ENCODE results near the gene ERAP2.

The ERAP2 gene

DNA sequence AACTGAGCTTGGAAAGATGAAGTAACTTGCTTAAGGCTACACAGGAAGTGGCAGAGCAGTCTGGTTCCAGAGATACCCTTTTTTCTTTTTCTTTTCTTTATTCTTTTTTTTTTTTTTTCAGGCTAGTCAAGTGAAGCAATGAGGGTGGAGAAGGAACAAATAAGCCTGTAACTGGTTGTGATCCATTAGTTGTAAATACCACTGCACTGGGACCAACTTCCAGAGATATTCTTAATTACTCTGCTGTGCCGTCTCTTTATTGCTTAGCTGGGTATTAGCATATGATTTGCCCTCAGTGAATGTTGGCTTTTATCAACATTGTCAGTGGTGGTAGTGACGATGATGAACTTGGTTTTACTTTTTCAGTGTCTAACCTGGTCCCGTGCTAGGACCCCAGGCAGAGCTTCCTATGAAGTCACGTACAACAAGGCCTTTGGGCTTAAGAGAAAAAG lies 86.3 kb downstream of the ERAP2 start:
- Histone ChIP-seq H3K23ac (ENCODE audit: low read depth, low read length, poor library complexity) (no peak overlapping the region), H3K4ac (ENCODE audit: low read length) (no peak overlapping the region), H2BK15ac (ENCODE audit: low read length) (no peak overlapping the region), H3K9ac (ENCODE audit: low read depth, low read length, poor library complexity) (no peak overlapping the region), H3K14ac (ENCODE audit: low read length) (no peak overlapping the region), H2AFZ (ENCODE audit: low read length) (no peak overlapping the region), H3K18ac (ENCODE audit: low read length) (no peak overlapping the region), H3K27ac (replicated peaks; ENCODE audit: low read length) (no peak overlapping the region), H2AK5ac (ENCODE audit: low read depth, low read length) (no peak overlapping the region), H2BK5ac (ENCODE audit: low read length) (no peak overlapping the region), H3K79me1 (ENCODE audit: low read depth, low read length) (no peaks in the 10 kb centered on the region), H3K4me3 (ENCODE audit: low read length in 2 of 2) (no peak overlapping the region), H3K9me3 (replicated peaks in 1 of 2; ENCODE audit: control insufficient read depth in 2 of 2, insufficient read depth in 1 of 2, low read depth in 1 of 2, low read length in 2 of 2) (peaks cover 0 to 8% of the 10 kb centered on the region in 2 donors), H2BK120ac (ENCODE audit: low read depth, low read length) (no peak overlapping the region), H4K8ac (ENCODE audit: low read depth, low read length) (no peak overlapping the region), H3K4me2 (ENCODE audit: insufficient read depth, low read length, poor library complexity, severe bottlenecking) (no peak overlapping the region), H3K4me1 (ENCODE audit: control insufficient read depth in 2 of 2, insufficient read depth in 1 of 2, low read depth in 1 of 2, low read length in 2 of 2) (peaks cover 0 to 1% of the 10 kb centered on the region in 2 donors), H3K36me3 (replicated peaks in 1 of 2; ENCODE audit: control insufficient read depth in 2 of 2, insufficient read depth in 2 of 2, low read length in 2 of 2) (no peaks in the 10 kb centered on the region), H4K91ac (ENCODE audit: low read depth, low read length, poor library complexity) (no peak overlapping the region), H3K27me3 (ENCODE audit: control insufficient read depth in 3 of 3, insufficient read depth in 3 of 3, low read depth in 1 of 3, low read length in 3 of 3) (no peaks in the 10 kb centered on the region), H2BK12ac (ENCODE audit: low read length) (no peak overlapping the region)
- DNase-seq (ENCODE audit: low spot score): no peak
- WGBS, 2 donors (ENCODE audit: extremely low coverage in 2 of 2, insufficient read length in 2 of 2, insufficient replicate concordance in 1 of 2): no CpG with 5 or more reads among the region's 4 CpGs

DNA sequence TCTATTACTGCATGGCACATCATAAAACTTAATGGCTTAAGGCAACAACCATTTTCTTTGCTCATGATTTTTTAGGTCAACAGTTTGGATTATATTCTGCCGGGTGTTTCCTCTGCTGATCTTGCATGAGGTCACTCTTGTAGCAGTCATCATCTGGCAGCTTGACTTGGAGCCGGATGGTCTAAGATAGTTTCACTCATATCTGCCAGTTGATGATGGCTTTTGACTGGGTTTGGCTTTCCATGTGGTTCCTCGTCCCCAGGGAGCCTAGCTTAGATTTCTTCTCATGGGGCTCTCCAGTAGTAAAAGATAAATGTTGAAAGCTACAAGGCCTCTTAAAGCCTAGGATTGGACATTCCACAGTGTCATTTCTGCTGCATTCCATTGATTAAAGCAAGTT lies 87.0 kb downstream of the ERAP2 start:
- no CpG with 5 or more reads among the region's 3 CpGs for WGBS, 2 donors (ENCODE audit: extremely low coverage in 2 of 2, insufficient read length in 2 of 2, insufficient replicate concordance in 1 of 2)
- Histone ChIP-seq H3K4ac (ENCODE audit: low read length) (no peak overlapping the region), H3K9ac (ENCODE audit: low read depth, low read length, poor library complexity) (no peak overlapping the region), H4K8ac (ENCODE audit: low read depth, low read length) (no peak overlapping the region), H2BK15ac (ENCODE audit: low read length) (no peak overlapping the region), H3K36me3 (replicated peaks in 1 of 2; ENCODE audit: control insufficient read depth in 2 of 2, insufficient read depth in 2 of 2, low read length in 2 of 2) (no peaks in the 10 kb centered on the region), H3K9me3 (replicated peaks in 1 of 2; ENCODE audit: control insufficient read depth in 2 of 2, insufficient read depth in 1 of 2, low read depth in 1 of 2, low read length in 2 of 2) (peaks cover 0 to 3% of the 10 kb centered on the region in 2 donors), H2BK5ac (ENCODE audit: low read length) (no peak overlapping the region), H3K4me1 (ENCODE audit: control insufficient read depth in 2 of 2, insufficient read depth in 1 of 2, low read depth in 1 of 2, low read length in 2 of 2) (peaks cover 0 to 3% of the 10 kb centered on the region in 2 donors), H3K4me3 (ENCODE audit: low read length in 2 of 2) (no peak overlapping the region), H2AK5ac (ENCODE audit: low read depth, low read length) (no peak overlapping the region), H3K79me1 (ENCODE audit: low read depth, low read length) (no peaks in the 10 kb centered on the region), H3K4me2 (ENCODE audit: insufficient read depth, low read length, poor library complexity, severe bottlenecking) (no peak overlapping the region), H2BK12ac (ENCODE audit: low read length) (no peak overlapping the region), H3K18ac (ENCODE audit: low read length) (no peak overlapping the region), H2AFZ (ENCODE audit: low read length) (no peak overlapping the region), H3K27me3 (ENCODE audit: control insufficient read depth in 3 of 3, insufficient read depth in 3 of 3, low read depth in 1 of 3, low read length in 3 of 3) (no peaks in the 10 kb centered on the region), H4K91ac (ENCODE audit: low read depth, low read length, poor library complexity) (no peak overlapping the region), H2BK120ac (ENCODE audit: low read depth, low read length) (no peak overlapping the region), H3K14ac (ENCODE audit: low read length) (no peak overlapping the region), H3K23ac (ENCODE audit: low read depth, low read length, poor library complexity) (no peak overlapping the region), H3K27ac (replicated peaks; ENCODE audit: low read length) (no peak overlapping the region)
- no peak for DNase-seq (ENCODE audit: low spot score)

DNA sequence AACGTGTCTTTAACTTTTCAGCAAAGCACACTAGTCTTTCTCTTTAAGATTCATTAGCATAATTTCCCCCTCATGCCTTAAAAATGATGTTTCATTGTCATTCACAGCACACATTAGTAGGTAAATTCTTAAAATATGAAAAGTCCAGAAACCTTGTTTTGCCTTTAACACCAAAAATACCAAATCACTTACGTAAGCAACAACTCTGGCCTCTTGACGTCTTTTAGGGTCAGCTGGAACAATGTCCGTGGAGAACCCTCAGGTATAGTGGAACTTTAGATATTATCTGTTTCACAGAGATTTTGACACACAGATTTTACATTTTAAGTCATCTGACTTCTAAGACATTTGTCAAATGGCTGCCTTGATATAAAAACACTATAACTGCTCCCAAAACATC lies 90.5 kb downstream of the ERAP2 start:
- Histone ChIP-seq H3K14ac (ENCODE audit: low read length) (no peak overlapping the region), H4K8ac (ENCODE audit: low read depth, low read length) (no peak overlapping the region), H3K27me3 (ENCODE audit: control insufficient read depth in 3 of 3, insufficient read depth in 3 of 3, low read depth in 1 of 3, low read length in 3 of 3) (no peaks in the 10 kb centered on the region), H2BK15ac (ENCODE audit: low read length) (no peak overlapping the region), H2AK5ac (ENCODE audit: low read depth, low read length) (no peak overlapping the region), H3K4me2 (ENCODE audit: insufficient read depth, low read length, poor library complexity, severe bottlenecking) (no peak overlapping the region), H2BK120ac (ENCODE audit: low read depth, low read length) (no peak overlapping the region), H3K4me1 (ENCODE audit: control insufficient read depth in 2 of 2, insufficient read depth in 1 of 2, low read depth in 1 of 2, low read length in 2 of 2) (peaks cover 2 to 7% of the 10 kb centered on the region in 2 donors), H2AFZ (ENCODE audit: low read length) (no peak overlapping the region), H3K79me1 (ENCODE audit: low read depth, low read length) (no peaks in the 10 kb centered on the region), H3K23ac (ENCODE audit: low read depth, low read length, poor library complexity) (no peak overlapping the region), H3K9ac (ENCODE audit: low read depth, low read length, poor library complexity) (no peak overlapping the region), H3K4ac (ENCODE audit: low read length) (no peak overlapping the region), H3K18ac (ENCODE audit: low read length) (no peak overlapping the region), H2BK12ac (ENCODE audit: low read length) (no peak overlapping the region), H3K27ac (replicated peaks; ENCODE audit: low read length) (no peak overlapping the region), H2BK5ac (ENCODE audit: low read length) (no peak overlapping the region), H3K4me3 (ENCODE audit: low read length in 2 of 2) (no peak overlapping the region), H4K91ac (ENCODE audit: low read depth, low read length, poor library complexity) (no peak overlapping the region), H3K9me3 (replicated peaks in 1 of 2; ENCODE audit: control insufficient read depth in 2 of 2, insufficient read depth in 1 of 2, low read depth in 1 of 2, low read length in 2 of 2) (no peaks in the 10 kb centered on the region), H3K36me3 (replicated peaks in 1 of 2; ENCODE audit: control insufficient read depth in 2 of 2, insufficient read depth in 2 of 2, low read length in 2 of 2) (no peaks in the 10 kb centered on the region)
- DNase-seq (ENCODE audit: low spot score): no peak
- no CpG with 5 or more reads among the region's 4 CpGs for WGBS, 2 donors (ENCODE audit: extremely low coverage in 2 of 2, insufficient read length in 2 of 2, insufficient replicate concordance in 1 of 2)

DNA sequence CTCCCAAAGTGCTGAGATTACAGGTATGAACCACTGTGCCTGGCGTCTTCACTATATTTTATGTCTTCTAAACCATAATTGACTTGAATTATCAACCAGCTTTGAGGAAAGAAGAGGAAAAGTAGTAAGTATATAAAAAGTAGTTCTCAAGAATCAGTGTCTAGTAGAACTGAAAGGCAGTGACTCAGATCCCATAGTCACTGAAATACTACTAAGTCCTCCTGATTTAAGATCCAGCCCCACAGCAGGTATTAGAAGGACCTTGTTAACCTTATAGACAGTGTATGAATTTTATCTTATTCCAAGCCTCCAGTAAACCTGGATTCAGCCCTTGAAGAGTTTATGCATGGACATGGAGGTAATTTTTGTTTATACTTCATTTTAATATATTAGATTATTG lies 91.1 kb downstream of the ERAP2 start:
- peaks cover 2 to 7% of the 10 kb centered on the region in 2 donors for H3K4me1 ChIP-seq (ENCODE audit: control insufficient read depth in 2 of 2, insufficient read depth in 1 of 2, low read depth in 1 of 2, low read length in 2 of 2)
- no peak overlapping the region for H2BK15ac ChIP-seq (ENCODE audit: low read length)
- no peak overlapping the region for H2BK12ac ChIP-seq (ENCODE audit: low read length)
- no peak overlapping the region for H3K4ac ChIP-seq (ENCODE audit: low read length)
- WGBS, 2 donors (ENCODE audit: extremely low coverage in 2 of 2, insufficient read length in 2 of 2, insufficient replicate concordance in 1 of 2): no CpG with 5 or more reads among the region's 1 CpG
- no peak overlapping the region for H3K4me3 ChIP-seq (ENCODE audit: low read length in 2 of 2)
- no peak overlapping the region for H3K27ac ChIP-seq (replicated peaks; ENCODE audit: low read length)
- DNase-seq (ENCODE audit: low spot score): no peak
- no peaks in the 10 kb centered on the region for H3K9me3 ChIP-seq (replicated peaks in 1 of 2; ENCODE audit: control insufficient read depth in 2 of 2, insufficient read depth in 1 of 2, low read depth in 1 of 2, low read length in 2 of 2)
- no peak overlapping the region for H4K8ac ChIP-seq (ENCODE audit: low read depth, low read length)
- no peak overlapping the region for H2AK5ac ChIP-seq (ENCODE audit: low read depth, low read length)
- H3K23ac ChIP-seq (ENCODE audit: low read depth, low read length, poor library complexity): no peak overlapping the region
- no peak overlapping the region for H2BK5ac ChIP-seq (ENCODE audit: low read length)
- H3K9ac ChIP-seq (ENCODE audit: low read depth, low read length, poor library complexity): no peak overlapping the region
- H4K91ac ChIP-seq (ENCODE audit: low read depth, low read length, poor library complexity): no peak overlapping the region
- no peak overlapping the region for H2BK120ac ChIP-seq (ENCODE audit: low read depth, low read length)
- no peak overlapping the region for H3K14ac ChIP-seq (ENCODE audit: low read length)
- no peak overlapping the region for H3K4me2 ChIP-seq (ENCODE audit: insufficient read depth, low read length, poor library complexity, severe bottlenecking)
- H3K27me3 ChIP-seq (ENCODE audit: control insufficient read depth in 3 of 3, insufficient read depth in 3 of 3, low read depth in 1 of 3, low read length in 3 of 3): no peaks in the 10 kb centered on the region
- H2AFZ ChIP-seq (ENCODE audit: low read length): no peak overlapping the region
- no peaks in the 10 kb centered on the region for H3K79me1 ChIP-seq (ENCODE audit: low read depth, low read length)
- H3K36me3 ChIP-seq (replicated peaks in 1 of 2; ENCODE audit: control insufficient read depth in 2 of 2, insufficient read depth in 2 of 2, low read length in 2 of 2): no peaks in the 10 kb centered on the region
- H3K18ac ChIP-seq (ENCODE audit: low read length): no peak overlapping the region
